SU-DHL-6 (cell line): Measurements from ENCODE around the gene GNPTG.

Experiments used
- H2AFZ ChIP-seq: fragments of 200-600 bp; sonication (generic); 2 replicates; pipeline ENCODE4 v1.6.1; 2014; ENCODE audit warnings: low read depth, mild to moderate bottlenecking, moderate library complexity, mixed read lengths, antibody characterized with exemption, low read length; ENCODE audit not compliant: severe bottlenecking
- H3F3A ChIP-seq: fragments of 200-600 bp; shearing (Covaris generic); 2 replicates; pipeline ENCODE4 v1.6.0; 2016; ENCODE audit warnings: antibody characterized with exemption, mild to moderate bottlenecking; ENCODE audit not compliant: insufficient read depth
- H3K27ac ChIP-seq: fragments of 200-600 bp; sonication (generic); 2 replicates; pipeline ENCODE4 v1.5.1; 2016; ENCODE audit warnings: low read depth, mild to moderate bottlenecking, low read length, moderate library complexity, mixed read lengths
- H3K27me3 ChIP-seq: fragments of 200-600 bp; sonication (generic), shearing (Covaris generic); 2 replicates; pipeline ENCODE4 v1.6.0; 2014; ENCODE audit warnings: mild to moderate bottlenecking, low read length
- H3K36me3 ChIP-seq: fragments of 200-600 bp; sonication (generic); 2 replicates; pipeline ENCODE4 v1.6.1; 2014; ENCODE audit warnings: mild to moderate bottlenecking, low read length, mixed read lengths
- H3K4me2 ChIP-seq: fragments of 300-600, 200-600 bp; shearing (Covaris generic), sonication (generic); 2 replicates; pipeline ENCODE4 v1.6.0; 2014; ENCODE audit warnings: low read length, low read depth, mild to moderate bottlenecking; ENCODE audit not compliant: poor library complexity, severe bottlenecking
- H3K4me3 ChIP-seq: fragments of 200-600 bp; sonication (generic); 2 replicates; pipeline ENCODE4 v1.5.1; 2014; ENCODE audit warnings: antibody characterized with exemption, low read length, mild to moderate bottlenecking, mixed read lengths; ENCODE audit not compliant: insufficient read depth, poor library complexity, severe bottlenecking
- H3K79me2 ChIP-seq: fragments of 200-600 bp; sonication (generic); 2 replicates; pipeline ENCODE4 v1.6.1; 2014; ENCODE audit warnings: mild to moderate bottlenecking, low read length, moderate library complexity; ENCODE audit not compliant: insufficient read depth
- H3K9ac ChIP-seq: fragments of 200-600 bp; sonication (generic); 2 replicates; pipeline ENCODE4 v1.7.0; 2014; ENCODE audit warnings: mild to moderate bottlenecking, low read length
- H3K9me2 ChIP-seq: fragments of 200-600 bp; sonication (generic); replicated peaks from 2 replicates; pipeline ENCODE4 v1.6.1; 2014; ENCODE audit warnings: low read length; ENCODE audit not compliant: insufficient read depth
- H3K9me3 ChIP-seq: fragments of 200-600 bp; sonication (generic); 2 replicates; pipeline ENCODE4 v1.6.1; 2014; ENCODE audit warnings: low read length, mixed read lengths; ENCODE audit not compliant: insufficient read depth
- H4K20me1 ChIP-seq: fragments of 200-600 bp; sonication (generic); 2 replicates; pipeline ENCODE4 v1.6.1; 2014; ENCODE audit warnings: low read depth, mild to moderate bottlenecking, antibody characterized with exemption, low read length, moderate library complexity, mixed read lengths
- CTCF ChIP-seq: fragments of 200-600 bp; sonication (generic); IDR thresholded peaks from one replicate; pipeline ENCODE4 v1.5.1; 2017; ENCODE audit warnings: antibody characterized with exemption, mild to moderate bottlenecking, low read length, moderate library complexity; ENCODE audit not compliant: insufficient read depth, poor library complexity, severe bottlenecking
- EZH2phosphoT487 ChIP-seq: fragments of 200-600 bp; sonication (generic), shearing (Covaris generic); conservative IDR thresholded peaks from 2 replicates; pipeline ENCODE4 v1.6.1; 2018; ENCODE audit warnings: mild to moderate bottlenecking, antibody characterized with exemption, low read length, moderate library complexity, mixed read lengths

GNPTG gene

GRCh38 chr16:1381612-1382406 lies 30.1 kb downstream of the GNPTG start:
- Histone ChIP-seq H4K20me1 (no peaks in the 10 kb centered on the region), H3K9ac (no peak overlapping the region), H3F3A (no peaks in the 10 kb centered on the region)

GRCh38 chr16:1383556-1383955 lies 31.8 kb downstream of the GNPTG start:
- Histone ChIP-seq H3K4me2 (no peak overlapping the region), H3K27ac (no peak overlapping the region), H2AFZ (no peak overlapping the region), H3K9me3 (no peaks in the 10 kb centered on the region), H3K27me3 (no peaks in the 10 kb centered on the region), H4K20me1 (no peaks in the 10 kb centered on the region), H3K36me3 (no peaks in the 10 kb centered on the region), H3F3A (no peaks in the 10 kb centered on the region), H3K4me3 (no peak overlapping the region), H3K9ac (no peak overlapping the region), H3K9me2 (no peaks in the 10 kb centered on the region), H3K79me2 (peaks cover 5% of the 10 kb centered on the region; the same call in 1 of the 2 replicates)
- TF ChIP-seq EZH2phosphoT487 = no peak
- TF ChIP-seq CTCF = no peak

More at GRCh38 chr16:1381612-1382406, 30.1 kb downstream of the GNPTG start:
- H3K36me3 ChIP-seq = no peaks in the 10 kb centered on the region
- H3K79me2 ChIP-seq = peaks cover 11% of the 10 kb centered on the region; the same call in 1 of the 2 replicates
- no peak overlapping the region for H3K27ac ChIP-seq
- TF ChIP-seq EZH2phosphoT487 (no peak), CTCF (no peak)
- H3K4me3 ChIP-seq = no peak overlapping the region
- no peak overlapping the region for H2AFZ ChIP-seq
- H3K27me3 ChIP-seq = no peaks in the 10 kb centered on the region
- no peaks in the 10 kb centered on the region for H3K9me3 ChIP-seq
- H3K4me2 ChIP-seq = no peak overlapping the region
- no peaks in the 10 kb centered on the region for H3K9me2 ChIP-seq

- H3K4me3 ChIP-seq = no peak overlapping the region
- no peaks in the 10 kb centered on the region for H3K36me3 ChIP-seq
- no peaks in the 10 kb centered on the region for H3F3A ChIP-seq
- no peak for TF ChIP-seq EZH2phosphoT487
- TF ChIP-seq CTCF = no peak
- H2AFZ ChIP-seq = no peak overlapping the region
- no peaks in the 10 kb centered on the region for H3K9me3 ChIP-seq
- no peaks in the 10 kb centered on the region for H3K27me3 ChIP-seq
- H3K4me2 ChIP-seq = no peak overlapping the region
- H3K27ac ChIP-seq = no peak overlapping the region
- H3K9ac ChIP-seq = no peak overlapping the region
- no peaks in the 10 kb centered on the region for H3K79me2 ChIP-seq
- H3K9me2 ChIP-seq = no peaks in the 10 kb centered on the region
- no peaks in the 10 kb centered on the region for H4K20me1 ChIP-seq
Observed at GRCh38 chr16:1385232-1385631, 33.5 kb downstream of the GNPTG start.
